Activated effector memory CD4-positive, alpha-beta T cell treated with anti-CD3 and anti-CD28 coated beads, Interleukin-2, amount 50 U/mL, for 16 hours (primary cell): Measurements from ENCODE around the gene EEFSEC.

Experiments
- DNase-seq: peaks from one replicate; pipeline ENCODE4 v3.0.0-alpha.2; 2020

EEFSEC gene

DNA sequence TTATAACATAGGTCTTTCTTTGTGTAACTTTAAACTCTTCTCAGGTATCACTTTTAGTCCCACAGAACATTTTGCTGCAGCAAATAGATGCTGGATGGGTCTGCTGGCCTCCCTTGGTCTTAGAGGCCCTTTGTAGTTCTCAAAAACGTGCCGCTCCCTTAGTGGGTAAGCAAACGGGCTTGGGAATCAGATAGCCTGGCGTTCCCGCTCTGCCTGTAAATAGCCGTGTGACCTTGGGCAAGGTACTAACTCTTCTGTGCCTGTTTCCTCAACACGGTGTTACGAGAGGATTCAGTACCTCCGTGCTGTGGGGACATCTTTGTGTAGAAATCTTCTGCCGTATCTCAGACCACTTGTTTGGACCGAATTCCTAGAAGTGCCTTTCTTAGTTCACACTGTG, 249.0 kb downstream of the EEFSEC start:
- DNase-seq = no peak

DNA sequence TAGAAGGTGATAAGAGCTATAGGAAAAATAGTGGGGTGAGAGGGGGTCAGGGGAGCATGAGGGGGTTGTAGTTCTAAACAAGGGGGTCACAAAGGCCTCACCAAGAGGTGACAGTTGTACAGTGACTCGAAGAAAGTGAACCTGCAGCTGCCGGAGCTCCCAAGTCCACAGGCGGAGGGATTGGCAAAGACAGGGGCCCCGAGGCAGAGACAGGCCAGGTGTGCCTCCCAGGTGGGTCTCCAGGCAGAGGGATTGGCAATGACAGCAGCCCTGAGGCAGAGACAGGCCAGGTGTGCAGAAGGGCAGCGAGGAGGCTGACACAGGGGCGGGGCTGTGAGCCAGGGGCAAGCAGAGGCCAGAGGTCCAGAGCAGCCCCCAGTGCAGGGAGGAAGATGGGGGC, 249.7 kb downstream of the EEFSEC start:
- no peak for DNase-seq

- no peak for DNase-seq
Measured at GRCh38 chr3:128404276-128405068, 251.2 kb downstream of the EEFSEC start.

- no peak for DNase-seq
Measured at GRCh38 chr3:128405554-128406277, 252.4 kb downstream of the EEFSEC start.

DNA sequence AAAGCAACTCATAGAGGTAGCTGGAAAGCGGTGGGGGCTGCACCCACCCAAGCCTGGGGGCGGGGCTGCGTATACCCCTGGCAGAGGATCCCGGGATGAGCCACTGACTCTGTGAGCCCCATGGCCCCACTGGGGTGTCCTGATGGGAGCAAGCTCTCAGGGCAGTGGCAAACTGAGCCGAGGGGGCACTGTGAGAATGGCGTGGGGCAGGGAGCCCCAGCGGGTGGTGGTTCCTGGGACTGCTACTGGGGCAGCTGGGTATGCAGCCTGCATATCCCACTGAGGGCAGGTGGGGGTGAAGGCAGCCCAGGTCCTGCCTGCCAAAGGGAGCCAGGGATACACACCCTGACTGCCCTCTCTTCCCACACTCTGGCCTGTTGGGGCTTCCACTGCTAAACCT, 254.0 kb downstream of the EEFSEC start:
- no peak for DNase-seq

- no peak for DNase-seq
Measured at GRCh38 chr3:128408012-128408692, 254.9 kb downstream of the EEFSEC start.

GRCh38 chr3:128408693-128409623, 255.7 kb downstream of the EEFSEC start:
- no peak for DNase-seq

- no peak for DNase-seq
Measured at GRCh38 chr3:128409624-128410581, 256.6 kb downstream of the EEFSEC start.

GRCh38 chr3:128410669-128411573, 257.6 kb downstream of the EEFSEC start:
- DNase-seq = no peak

- DNase-seq = no peak
Measured at GRCh38 chr3:128411574-128412064, 258.3 kb downstream of the EEFSEC start.

- DNase-seq = no peak
Measured at GRCh38 chr3:128412180-128413002, 259.1 kb downstream of the EEFSEC start.

DNA sequence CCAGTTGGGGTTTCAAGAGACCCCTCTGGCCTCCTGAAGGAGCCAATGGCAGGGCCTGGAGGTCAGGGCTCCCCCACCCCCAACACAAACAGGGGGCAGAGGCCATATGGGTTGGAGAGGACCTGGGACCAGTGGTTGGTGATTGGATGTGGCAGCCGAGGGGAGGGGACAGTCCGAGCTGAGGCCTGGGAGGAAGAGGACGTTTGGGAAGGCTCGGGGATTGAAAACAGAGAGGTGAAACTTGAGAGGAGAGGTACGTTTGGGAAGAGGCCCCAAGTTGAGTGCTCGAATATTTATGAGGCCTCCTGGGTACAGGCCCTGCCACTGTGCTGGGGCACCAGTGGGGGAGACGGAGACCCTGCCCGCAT, 259.7 kb downstream of the EEFSEC start:
- no peak for DNase-seq

DNA sequence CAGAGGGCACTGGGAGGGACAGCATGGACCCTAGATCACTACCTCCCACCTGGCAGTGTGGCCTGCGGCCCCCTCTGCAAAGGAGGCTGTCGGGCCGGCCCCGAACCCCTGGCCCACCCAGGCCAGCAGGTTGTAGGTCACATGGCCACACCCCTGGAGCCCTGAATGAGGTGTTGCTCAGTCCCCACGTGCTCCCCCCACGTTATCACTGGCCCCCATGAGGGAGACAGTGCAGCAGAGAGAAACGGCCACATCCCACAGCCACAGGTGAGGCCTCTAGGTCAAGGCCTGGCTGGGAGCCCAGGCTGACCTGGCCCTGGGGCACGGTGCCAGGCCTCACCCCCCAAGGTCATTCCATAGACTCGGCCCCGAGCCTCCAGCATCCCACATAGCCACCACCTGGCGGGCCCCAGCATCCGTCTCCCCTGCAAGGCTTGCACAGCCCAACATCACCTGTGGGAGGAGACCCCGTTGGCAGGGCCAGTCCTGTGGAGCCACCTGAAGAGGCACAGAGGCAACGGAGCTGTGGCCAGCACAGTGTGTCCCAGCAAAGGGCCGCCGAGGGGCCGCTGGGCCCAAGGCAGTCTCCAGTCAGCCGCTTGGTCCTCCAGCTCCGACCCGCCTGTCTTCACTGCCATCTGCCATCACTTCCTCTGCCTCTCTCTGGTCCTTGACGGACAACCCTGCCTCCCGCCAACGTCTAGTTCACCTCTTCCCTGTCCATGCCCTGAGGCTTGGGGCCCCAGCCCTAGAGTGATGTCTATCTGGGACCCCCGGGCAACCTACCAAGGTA, 260.3 kb downstream of the EEFSEC start:
- no peak for DNase-seq

DNA sequence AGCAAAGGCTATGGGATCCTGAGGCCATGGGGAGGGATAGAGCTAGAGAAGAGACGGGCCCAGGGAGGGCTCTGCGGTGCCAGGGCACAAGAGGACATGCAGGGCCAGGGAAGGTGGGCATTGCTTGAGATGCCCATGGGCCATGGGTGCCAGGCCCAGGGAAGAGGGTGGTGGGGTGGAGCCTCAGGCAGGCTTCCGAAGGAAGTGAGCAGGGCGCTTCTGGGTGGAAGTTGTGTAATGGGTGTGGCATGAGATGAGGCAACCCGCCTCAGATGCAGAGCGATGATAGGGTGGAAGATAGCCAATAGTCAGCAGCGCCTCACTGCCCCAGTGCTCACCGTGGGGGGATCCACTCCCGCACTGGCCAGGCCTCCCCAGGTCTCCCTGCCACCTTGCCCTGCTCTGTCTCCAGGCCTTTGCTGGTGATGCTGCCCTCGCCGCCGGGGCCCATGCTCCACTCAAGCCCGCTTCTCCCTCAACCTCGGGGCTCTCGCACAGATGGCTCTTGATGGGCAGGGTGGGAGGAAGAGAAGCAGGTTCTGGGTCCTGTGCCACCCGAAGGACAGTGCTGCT, 262.0 kb downstream of the EEFSEC start:
- DNase-seq = no peak

GRCh38 chr3:128415773-128416577, 262.7 kb downstream of the EEFSEC start:
- DNase-seq = no peak

- DNase-seq = no peak
Measured at GRCh38 chr3:128416578-128417211, 263.4 kb downstream of the EEFSEC start.

DNA sequence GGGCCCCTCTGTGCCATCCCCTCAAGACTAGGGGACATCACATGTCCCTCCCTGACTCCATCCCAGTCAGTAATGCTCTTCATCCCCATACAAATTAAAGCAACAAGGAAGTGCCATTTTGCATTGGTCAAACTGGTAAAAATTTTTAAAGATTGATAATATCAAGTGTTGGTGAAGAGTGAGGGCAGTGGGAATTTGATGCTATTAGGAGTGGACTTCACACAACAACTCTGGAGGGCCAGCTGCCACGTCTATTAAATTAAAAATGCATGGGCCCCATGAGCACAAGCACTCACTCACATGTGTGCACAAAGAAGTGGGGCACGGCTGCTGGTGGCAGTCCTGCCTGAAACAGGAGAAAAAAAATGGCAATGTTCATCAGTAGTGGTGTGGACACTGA, 265.6 kb downstream of the EEFSEC start:
- DNase-seq = no peak
